Brain microvascular endothelial cell (primary cell): ENCODE results near the gene MT1F.

ENCODE experiments used
- DNase-seq: peaks from one replicate; pipeline ENCODE4 v3.0.0-alpha.2; 2020
- H3K27ac ChIP-seq: fragments of 250-450 bp; sonication (Bioruptor Pico); 2 replicates; pipeline ENCODE4 v1.5.1; 2020; ENCODE audit warnings: mild to moderate bottlenecking, moderate library complexity
- H3K27me3 ChIP-seq: fragments of 250-450 bp; sonication (Bioruptor Pico); replicated peaks from 2 replicates; pipeline ENCODE4 v1.5.1; 2020; ENCODE audit warnings: mild to moderate bottlenecking
- H3K36me3 ChIP-seq: fragments of 250-450 bp; sonication (Bioruptor Pico); replicated peaks from 2 replicates; pipeline ENCODE4 v1.5.1; 2020; ENCODE audit warnings: mild to moderate bottlenecking
- H3K4me3 ChIP-seq: 2 replicates; pipeline ENCODE4 v1.5.1; 2011; ENCODE audit warnings: low read depth, mild to moderate bottlenecking, control low read depth, low read length, moderate library complexity
- CTCF ChIP-seq: IDR thresholded peaks from 2 replicates; pipeline ENCODE4 v1.5.1; 2011; ENCODE audit warnings: low read depth, mild to moderate bottlenecking, moderate library complexity, low read length, control low read depth, inconsistent platforms; ENCODE audit errors: missing control alignments
- in situ Hi-C: cut with HindIII; loops from 2 replicates; pipeline ENCODE4 v1.10.0; 2017; ENCODE audit warnings: low sequenced_read_pairs, low pct_ligation_motif_present

MT1F gene

GRCh38 chr16:56610609-56611111 lies 47.1 kb upstream of the MT1F start:
- no peaks in the 10 kb centered on the region for H3K36me3 ChIP-seq
- H3K4me3 ChIP-seq: peak overlapping the region; percentile 95
- H3K27ac ChIP-seq: peak overlapping the region; percentile 97
- in situ Hi-C loops: no loop called here
- TF ChIP-seq CTCF: no peak
- no peaks in the 10 kb centered on the region for H3K27me3 ChIP-seq
- DNase-seq: peak; percentile 60

GRCh38 chr16:56611281-56611833 lies 46.4 kb upstream of the MT1F start:
- Histone ChIP-seq H3K4me3 (peak overlapping the region; percentile 9), H3K36me3 (no peaks in the 10 kb centered on the region), H3K27me3 (no peaks in the 10 kb centered on the region), H3K27ac (peak overlapping the region; percentile 97)
- in situ Hi-C loops: no loop called here
- DNase-seq: peak; percentile 32
- TF ChIP-seq CTCF: no peak

- Histone ChIP-seq H3K27me3 (no peaks in the 10 kb centered on the region), H3K4me3 (peak overlapping the region; percentile 18), H3K27ac (peak overlapping the region; percentile 80), H3K36me3 (no peaks in the 10 kb centered on the region)
- TF ChIP-seq CTCF: no peak
- in situ Hi-C loops: no loop called here
- DNase-seq: no peak
These were observed 44.1 kb upstream of the MT1F start for GRCh38 chr16:56613706-56614105.

GRCh38 chr16:56614549-56614991 lies 43.2 kb upstream of the MT1F start:
- no peaks in the 10 kb centered on the region for H3K27me3 ChIP-seq
- in situ Hi-C loops: no loop called here
- H3K4me3 ChIP-seq: no peak overlapping the region
- TF ChIP-seq CTCF: no peak
- H3K27ac ChIP-seq: peak overlapping the region; percentile 80
- peak; percentile 61 for DNase-seq
- H3K36me3 ChIP-seq: no peaks in the 10 kb centered on the region

GRCh38 chr16:56615353-56615752 lies 42.4 kb upstream of the MT1F start:
- in situ Hi-C loops: no loop called here
- DNase-seq: no peak
- H3K27me3 ChIP-seq: no peaks in the 10 kb centered on the region
- H3K27ac ChIP-seq: no peak overlapping the region
- no peaks in the 10 kb centered on the region for H3K36me3 ChIP-seq
- no peak for TF ChIP-seq CTCF
- no peak overlapping the region for H3K4me3 ChIP-seq

GRCh38 chr16:56616608-56617211 lies 41.0 kb upstream of the MT1F start:
- in situ Hi-C loops: no loop called here
- H3K36me3 ChIP-seq: no peaks in the 10 kb centered on the region
- no peak for TF ChIP-seq CTCF
- H3K27me3 ChIP-seq: no peaks in the 10 kb centered on the region
- no peak overlapping the region for H3K27ac ChIP-seq
- no peak for DNase-seq
- peak overlapping the region; percentile 57 for H3K4me3 ChIP-seq
